HepG2 (cell line): ENCODE results near the gene ARRDC1. TPM values are rescaled to one million over a fixed set of nuclear protein-coding genes. Genes with fewer than 3 reads are reported as not detected.

Experiments used
- DNMT1 ChIP-seq: sonication (generic); formaldehyde crosslinking; IDR thresholded peaks from 2 replicates; pipeline ENCODE4 v1.5.1; 2020; ENCODE audit warnings: mild to moderate bottlenecking, missing genetic modification reagents
- HNF4A ChIP-seq: sonication (generic); formaldehyde crosslinking; IDR thresholded peaks from 2 replicates; pipeline ENCODE4 v1.4.0; 2020; ENCODE audit warnings: missing genetic modification reagents
- HNRNPLL ChIP-seq: fragments of 200-400 bp; formaldehyde crosslinking; IDR thresholded peaks from 2 replicates; pipeline ENCODE4 v1.6.1; 2017; ENCODE audit warnings: mild to moderate bottlenecking, low read depth, low read length; ENCODE audit not compliant: poor library complexity, severe bottlenecking
- MAFG ChIP-seq: sonication (generic); formaldehyde crosslinking; IDR thresholded peaks from 2 replicates; pipeline ENCODE4 v1.5.1; 2020; ENCODE audit warnings: mild to moderate bottlenecking, missing genetic modification reagents
- NR1H2 ChIP-seq: sonication (generic); formaldehyde crosslinking; IDR thresholded peaks from 2 replicates; pipeline ENCODE4 v1.8.1; 2022; ENCODE audit warnings: low read depth, missing genetic modification reagents, borderline replicate concordance
- ONECUT2 ChIP-seq: sonication (generic); formaldehyde crosslinking; IDR thresholded peaks from 2 replicates; pipeline ENCODE4 v1.4.0; 2020; ENCODE audit warnings: missing genetic modification reagents
- RFX5 ChIP-seq: IDR thresholded peaks from 2 replicates; pipeline ENCODE4 v1.6.1; 2011; ENCODE audit warnings: low read depth, low read length, improper control_type of control experiment
- ZNF160 ChIP-seq: sonication (generic); formaldehyde crosslinking; IDR thresholded peaks from 2 replicates; pipeline ENCODE4 v1.8.0; 2022; ENCODE audit warnings: mild to moderate bottlenecking, inconsistent platforms, missing genetic modification reagents
- ZNF567 ChIP-seq: sonication (generic); formaldehyde crosslinking; IDR thresholded peaks from 2 replicates; pipeline ENCODE4 v1.8.1; 2023; ENCODE audit warnings: mild to moderate bottlenecking, missing genetic modification reagents, borderline replicate concordance
- ZNF609 ChIP-seq: sonication (generic); formaldehyde crosslinking; IDR thresholded peaks from 2 replicates; pipeline ENCODE4 v1.4.0; 2020; ENCODE audit warnings: mild to moderate bottlenecking, missing genetic modification reagents, borderline replicate concordance
- polyA plus RNA-seq, 8 experiments: library from polyadenylated mRNA; depleted of rRNA in 3 of 8; stranded (reverse) in 7 of 8; unstranded in 1 of 8; fragments of >200 nt; fragmentation: Illumina TruSeq in 4 of 8; extraction: Trizol in 4 of 8; gene quantifications; 2 replicates each; pipeline versions ENCODE4 v1.2.1 to v1.2.3, GENCODE V29; 2011 to 2016; ENCODE audit warnings: low read depth in 4 of 8, missing spikeins in 1 of 8, mixed read lengths in 1 of 8; ENCODE audit not compliant: insufficient read depth in 1 of 8
- total RNA-seq, 5 experiments: library from RNA; depleted of rRNA; stranded (reverse); fragments of >200 nt; fragmentation: Illumina TruSeq; extraction: Trizol; gene quantifications; 2 replicates each; pipeline ENCODE4 v1.2.3, GENCODE V29; 2016; ENCODE audit warnings: low read depth in 1 of 5
- TF ChIP-seq, protein P1 (sequence below): sonication (generic); formaldehyde crosslinking; IDR thresholded peaks from one replicate; pipeline ENCODE4 v1.5.1; 2020; ENCODE audit warnings: mild to moderate bottlenecking, missing genetic modification reagents; ENCODE audit errors: not compliant biosample characterization
- TF ChIP-seq, protein P2 (sequence below): sonication (generic); formaldehyde crosslinking; IDR thresholded peaks from 2 replicates; pipeline ENCODE4 v1.5.1; 2020; ENCODE audit warnings: missing genetic modification reagents, mild to moderate bottlenecking, borderline replicate concordance

The ARRDC1 gene
- total and polyA plus RNA-seq, 2 of the 13 experiments (the other 11 are each of a cell fraction or from before 2014, with no cell fraction given) = 21.7 to 44.4 TPM

- TF ChIP-seq, protein P1, sequence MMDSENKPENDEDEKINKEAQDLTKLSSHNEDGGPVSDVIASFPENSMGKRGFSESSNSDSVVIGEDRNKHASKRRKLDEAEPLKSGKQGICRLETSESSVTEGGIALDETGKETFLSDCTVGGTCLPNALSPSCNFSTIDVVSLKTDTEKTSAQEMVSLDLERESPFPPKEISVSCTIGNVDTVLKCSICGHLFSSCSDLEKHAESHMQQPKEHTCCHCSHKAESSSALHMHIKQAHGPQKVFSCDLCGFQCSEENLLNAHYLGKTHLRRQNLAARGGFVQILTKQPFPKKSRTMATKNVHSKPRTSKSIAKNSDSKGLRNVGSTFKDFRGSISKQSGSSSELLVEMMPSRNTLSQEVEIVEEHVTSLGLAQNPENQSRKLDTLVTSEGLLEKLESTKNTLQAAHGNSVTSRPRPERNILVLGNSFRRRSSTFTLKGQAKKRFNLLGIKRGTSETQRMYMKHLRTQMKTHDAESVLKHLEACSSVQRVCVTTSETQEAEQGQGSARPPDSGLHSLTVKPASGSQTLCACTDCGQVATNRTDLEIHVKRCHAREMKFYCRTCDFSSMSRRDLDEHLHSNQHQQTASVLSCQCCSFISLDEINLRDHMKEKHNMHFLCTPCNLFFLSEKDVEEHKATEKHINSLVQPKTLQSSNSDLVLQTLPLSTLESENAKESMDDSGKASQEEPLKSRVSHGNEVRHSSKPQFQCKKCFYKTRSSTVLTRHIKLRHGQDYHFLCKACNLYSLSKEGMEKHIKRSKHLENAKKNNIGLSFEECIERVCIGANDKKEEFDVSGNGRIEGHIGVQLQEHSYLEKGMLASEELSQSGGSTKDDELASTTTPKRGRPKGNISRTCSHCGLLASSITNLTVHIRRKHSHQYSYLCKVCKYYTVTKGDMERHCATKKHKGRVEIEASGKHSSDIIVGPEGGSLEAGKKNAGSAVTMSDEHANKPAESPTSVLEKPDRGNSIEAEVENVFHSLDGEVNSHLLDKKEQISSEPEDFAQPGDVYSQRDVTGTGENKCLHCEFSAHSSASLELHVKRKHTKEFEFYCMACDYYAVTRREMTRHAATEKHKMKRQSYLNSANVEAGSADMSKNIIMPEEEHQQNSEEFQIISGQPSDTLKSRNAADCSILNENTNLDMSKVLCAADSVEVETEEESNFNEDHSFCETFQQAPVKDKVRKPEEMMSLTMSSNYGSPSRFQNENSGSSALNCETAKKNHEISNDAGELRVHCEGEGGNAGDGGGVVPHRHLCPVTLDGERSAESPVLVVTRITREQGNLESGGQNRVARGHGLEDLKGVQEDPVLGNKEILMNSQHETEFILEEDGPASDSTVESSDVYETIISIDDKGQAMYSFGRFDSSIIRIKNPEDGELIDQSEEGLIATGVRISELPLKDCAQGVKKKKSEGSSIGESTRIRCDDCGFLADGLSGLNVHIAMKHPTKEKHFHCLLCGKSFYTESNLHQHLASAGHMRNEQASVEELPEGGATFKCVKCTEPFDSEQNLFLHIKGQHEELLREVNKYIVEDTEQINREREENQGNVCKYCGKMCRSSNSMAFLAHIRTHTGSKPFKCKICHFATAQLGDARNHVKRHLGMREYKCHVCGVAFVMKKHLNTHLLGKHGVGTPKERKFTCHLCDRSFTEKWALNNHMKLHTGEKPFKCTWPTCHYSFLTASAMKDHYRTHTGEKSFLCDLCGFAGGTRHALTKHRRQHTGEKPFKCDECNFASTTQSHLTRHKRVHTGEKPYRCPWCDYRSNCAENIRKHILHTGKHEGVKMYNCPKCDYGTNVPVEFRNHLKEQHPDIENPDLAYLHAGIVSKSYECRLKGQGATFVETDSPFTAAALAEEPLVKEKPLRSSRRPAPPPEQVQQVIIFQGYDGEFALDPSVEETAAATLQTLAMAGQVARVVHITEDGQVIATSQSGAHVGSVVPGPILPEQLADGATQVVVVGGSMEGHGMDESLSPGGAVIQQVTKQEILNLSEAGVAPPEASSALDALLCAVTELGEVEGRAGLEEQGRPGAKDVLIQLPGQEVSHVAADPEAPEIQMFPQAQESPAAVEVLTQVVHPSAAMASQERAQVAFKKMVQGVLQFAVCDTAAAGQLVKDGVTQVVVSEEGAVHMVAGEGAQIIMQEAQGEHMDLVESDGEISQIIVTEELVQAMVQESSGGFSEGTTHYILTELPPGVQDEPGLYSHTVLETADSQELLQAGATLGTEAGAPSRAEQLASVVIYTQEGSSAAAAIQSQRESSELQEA (CRISPR knock-in tag) = peak; percentile 36
- TF ChIP-seq HNRNPLL = peak; percentile 75
- TF ChIP-seq HNF4A (CRISPR knock-in tag) = no peak
- TF ChIP-seq MAFG (CRISPR knock-in tag) = no peak
- TF ChIP-seq DNMT1 (CRISPR knock-in tag) = peak; percentile 98
- 0 out of 2 replicates have a peak, but pooled peaks have one; percentile 44 for TF ChIP-seq RFX5
- TF ChIP-seq ONECUT2 = 0 out of 2 replicates have a peak, but pooled peaks have one; percentile 13
- TF ChIP-seq ZNF609 (CRISPR knock-in tag) = no peak
- no peak for TF ChIP-seq ZNF567 (CRISPR knock-in tag)
- TF ChIP-seq, protein P2, sequence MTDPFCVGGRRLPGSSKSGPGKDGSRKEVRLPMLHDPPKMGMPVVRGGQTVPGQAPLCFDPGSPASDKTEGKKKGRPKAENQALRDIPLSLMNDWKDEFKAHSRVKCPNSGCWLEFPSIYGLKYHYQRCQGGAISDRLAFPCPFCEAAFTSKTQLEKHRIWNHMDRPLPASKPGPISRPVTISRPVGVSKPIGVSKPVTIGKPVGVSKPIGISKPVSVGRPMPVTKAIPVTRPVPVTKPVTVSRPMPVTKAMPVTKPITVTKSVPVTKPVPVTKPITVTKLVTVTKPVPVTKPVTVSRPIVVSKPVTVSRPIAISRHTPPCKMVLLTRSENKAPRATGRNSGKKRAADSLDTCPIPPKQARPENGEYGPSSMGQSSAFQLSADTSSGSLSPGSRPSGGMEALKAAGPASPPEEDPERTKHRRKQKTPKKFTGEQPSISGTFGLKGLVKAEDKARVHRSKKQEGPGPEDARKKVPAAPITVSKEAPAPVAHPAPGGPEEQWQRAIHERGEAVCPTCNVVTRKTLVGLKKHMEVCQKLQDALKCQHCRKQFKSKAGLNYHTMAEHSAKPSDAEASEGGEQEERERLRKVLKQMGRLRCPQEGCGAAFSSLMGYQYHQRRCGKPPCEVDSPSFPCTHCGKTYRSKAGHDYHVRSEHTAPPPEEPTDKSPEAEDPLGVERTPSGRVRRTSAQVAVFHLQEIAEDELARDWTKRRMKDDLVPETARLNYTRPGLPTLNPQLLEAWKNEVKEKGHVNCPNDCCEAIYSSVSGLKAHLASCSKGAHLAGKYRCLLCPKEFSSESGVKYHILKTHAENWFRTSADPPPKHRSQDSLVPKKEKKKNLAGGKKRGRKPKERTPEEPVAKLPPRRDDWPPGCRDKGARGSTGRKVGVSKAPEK = no peak
- no peak; the same call in 1 of the 2 replicates for TF ChIP-seq NR1H2 (CRISPR knock-in tag)
- peak; percentile 92; the same call in 1 of the 2 replicates for TF ChIP-seq ZNF160 (CRISPR knock-in tag)
These were observed 26.8 kb upstream of the ARRDC1 start, which contains the start of gene DPH7 (continued) for GRCh38 chr9:137578518-137579258.
